Left colon (tissue), 2 donors: Measurements from ENCODE around the gene C1orf53. TPM values are rescaled to one million over a fixed set of nuclear protein-coding genes. Genes with fewer than 3 reads are reported as not detected.
"Not testable (repeated sequence)": the region's sequence is repeated elsewhere in the genome, so short reads cannot be mapped to it uniquely, and the experiment has no call there.

Experiments used
- ATAC-seq: fragments of 200-7000 bp; cut with Tn5 transposase; one replicate; pipeline ENCODE4 v1.9.1; 2020; ENCODE audit warnings: mild to moderate bottlenecking, moderate library complexity
- DNase-seq, 2 donors: peaks; one replicate each; pipeline ENCODE4 v3.0.0-alpha.2; 2020
- intact Hi-C, 2 donors: fragments of 100-400 bp; cut with DNase I in 1 of 2; cut with micrococcal nuclease in 1 of 2; formaldehyde crosslinking; loops; one replicate each; pipeline versions ENCODE4 v1.11.2 to v1.14.0; 2022; cut with DNase I, micrococcal nuclease
- long read RNA-seq: library from polyadenylated mRNA; unstranded; transcript quantifications from one replicate; pipeline ENCODE4 v2.0.0, GENCODE V29; 2021
- total RNA-seq, 2 donors: library from RNA; stranded (reverse); fragmentation: NEBNext Ultra II Directional; extraction: Animal tissue kit (Norgen Biotek cat#: 25700); gene quantifications; one replicate each; pipeline ENCODE4 v1.2.1, GENCODE V29; 2021
- donor health status: DM: no; HTN: no; CAD: no.
- donor health status: DM: yes; HTN: yes; CAD: no.

Gene C1orf53
- 1 to 10 TPM; 3.1 to 5.2 TPM for total RNA-seq
- long read RNA-seq, partial matches to known transcripts: 0 of 1 reads
- long read RNA-seq, other reads (novel, unspliced or antisense): 0 of 1 reads

DNA sequence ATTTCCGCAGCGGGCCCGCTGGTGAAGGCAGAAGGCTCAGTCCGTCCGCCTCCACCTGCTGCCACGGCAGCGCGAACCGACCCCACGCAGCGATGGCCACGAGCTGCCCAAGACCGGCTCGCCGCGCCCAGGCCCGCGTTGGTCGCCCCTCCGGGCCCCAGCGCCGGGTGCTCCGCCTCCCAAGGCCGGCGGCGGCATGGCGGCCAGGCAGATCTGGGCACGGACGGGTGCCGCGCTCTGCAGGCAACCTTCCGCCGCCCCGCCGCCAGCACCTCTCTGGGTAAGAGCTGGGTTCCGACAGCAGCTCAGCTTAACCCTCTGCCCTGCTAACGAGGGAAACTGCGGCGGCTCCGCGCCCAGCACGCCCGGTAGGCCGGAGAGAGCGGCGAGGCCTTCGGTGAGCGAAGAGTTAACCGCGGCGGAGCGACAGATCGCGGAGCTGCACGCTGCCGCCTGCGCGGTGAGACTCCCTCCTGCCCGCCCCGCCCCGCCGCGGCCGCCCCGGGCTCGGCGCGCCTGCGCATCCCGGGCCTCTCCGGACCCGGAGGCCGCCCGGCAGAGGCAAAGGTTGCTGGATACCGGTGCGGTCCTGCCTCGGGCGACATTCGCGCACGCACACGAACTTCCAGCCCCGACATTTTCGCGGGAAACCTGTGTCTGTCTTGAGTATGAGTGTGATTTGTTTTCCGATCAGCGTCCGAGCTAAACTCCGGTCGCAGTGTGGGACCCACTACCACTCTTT, at the start of gene C1orf53:
C1orf53 (plus strand) TSS at position 177 of the 742 bp plus-strand sequence; CDS start at position 197, 20 bp downstream.
- intact Hi-C loops: no loop called here
- peak; percentile 83 to 89 for DNase-seq
- ATAC-seq: peak; percentile 98

DNA sequence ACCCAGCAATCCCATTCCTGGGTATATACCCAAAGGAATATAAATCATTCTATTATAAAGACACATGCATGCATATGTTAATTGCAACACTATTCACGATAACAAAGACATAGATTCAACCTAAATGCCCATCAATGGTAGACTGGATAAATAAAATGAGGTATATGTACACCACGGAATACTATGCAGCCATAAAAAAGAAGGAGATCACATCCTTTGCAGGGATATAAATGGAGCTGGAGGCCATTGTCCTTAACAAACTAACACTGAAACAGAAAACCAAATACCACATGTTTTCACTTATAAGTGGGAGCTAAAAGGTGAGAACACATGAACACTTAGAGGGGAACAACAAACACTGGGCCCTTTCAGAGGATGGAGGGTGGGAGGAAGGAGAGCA, 46.7 kb upstream of the C1orf53 start:
- ATAC-seq, DNase-seq, intact Hi-C loops: not testable (repeated sequence)

DNA sequence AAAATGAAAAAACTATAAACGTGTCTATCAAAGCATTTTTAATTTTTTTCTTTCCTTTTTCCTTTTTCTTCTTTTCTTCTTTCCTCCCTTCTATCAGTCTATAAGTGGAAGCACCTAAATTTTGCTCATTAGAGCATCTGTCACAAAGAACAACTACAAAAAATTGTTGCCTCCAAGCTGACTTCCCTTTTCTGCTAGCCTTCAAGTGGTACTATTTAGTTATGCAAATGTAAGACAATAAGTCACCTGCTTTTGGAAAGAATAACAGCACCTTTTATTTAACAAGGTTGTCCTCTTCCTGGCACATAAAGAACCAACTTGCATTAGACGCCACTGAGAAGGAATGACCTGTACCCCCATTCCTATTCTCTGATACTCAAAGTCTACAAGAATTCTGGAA, 45.0 kb upstream of the C1orf53 start:
- intact Hi-C loops: no loop called here
- DNase-seq: no peak
- ATAC-seq: no peak

DNA sequence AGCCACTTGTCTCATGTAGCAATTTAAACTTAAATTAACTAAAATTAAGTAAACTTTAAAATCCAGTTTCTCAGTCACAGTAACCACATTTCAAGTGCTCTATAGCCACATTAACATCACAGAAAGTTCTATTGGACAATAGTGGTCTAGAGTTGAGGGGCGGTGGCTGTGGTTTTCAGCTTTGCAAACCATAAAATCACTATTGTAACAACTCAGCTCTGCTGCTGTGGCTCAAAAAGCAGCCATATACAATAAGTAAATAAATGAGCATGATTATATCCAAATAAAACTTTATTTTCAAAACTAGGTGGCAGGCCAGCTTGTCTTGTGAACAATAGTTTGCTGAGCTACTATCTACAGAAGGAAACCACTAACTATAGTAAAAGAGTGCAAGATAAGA, 43.4 kb upstream of the C1orf53 start:
- peak; percentile 23 to 34 for DNase-seq
- peak; percentile 93 for ATAC-seq
- intact Hi-C loops: no loop called here

DNA sequence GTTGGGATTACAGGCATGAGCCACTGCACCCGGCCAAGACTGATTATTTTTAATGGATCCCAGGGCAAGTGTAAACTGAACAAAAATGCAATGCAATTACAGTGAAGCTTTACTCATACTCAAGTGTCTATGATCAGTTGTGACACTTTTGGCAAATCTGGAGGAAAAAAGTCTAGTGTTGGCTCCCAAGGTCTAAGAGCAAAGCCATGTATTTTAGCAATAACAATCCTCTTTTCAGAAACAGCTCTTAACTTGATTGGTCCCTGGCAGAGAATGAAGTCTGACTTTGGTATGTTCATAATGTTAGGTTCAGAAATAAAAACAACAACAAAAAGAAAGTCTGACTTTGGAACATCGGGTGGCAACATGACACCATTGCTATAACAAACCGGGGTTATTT, 40.2 kb upstream of the C1orf53 start:
- ATAC-seq (no peak), DNase-seq (no peak)
- intact Hi-C loops: no loop called here

DNA sequence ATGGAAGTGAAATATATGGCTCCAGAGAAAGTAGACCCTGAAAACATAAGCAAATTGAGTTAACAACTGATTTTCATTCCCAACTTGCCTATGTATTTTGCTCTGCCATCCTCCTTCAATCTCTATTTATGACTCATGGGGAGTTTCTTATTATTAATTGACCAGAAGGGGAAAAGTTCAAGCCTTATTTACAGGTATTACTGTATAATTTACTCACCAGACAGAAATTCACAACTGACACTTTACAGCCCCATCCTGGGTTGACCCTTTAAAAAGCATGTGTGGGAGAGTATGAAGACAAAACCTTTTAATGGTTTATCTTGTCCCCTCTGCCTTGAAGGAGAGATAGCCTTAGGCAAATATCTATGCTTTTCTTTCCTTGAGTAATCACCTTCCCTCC, 39.8 kb upstream of the C1orf53 start:
- no peak for ATAC-seq
- no peak for DNase-seq
- intact Hi-C loops: no loop called here

DNA sequence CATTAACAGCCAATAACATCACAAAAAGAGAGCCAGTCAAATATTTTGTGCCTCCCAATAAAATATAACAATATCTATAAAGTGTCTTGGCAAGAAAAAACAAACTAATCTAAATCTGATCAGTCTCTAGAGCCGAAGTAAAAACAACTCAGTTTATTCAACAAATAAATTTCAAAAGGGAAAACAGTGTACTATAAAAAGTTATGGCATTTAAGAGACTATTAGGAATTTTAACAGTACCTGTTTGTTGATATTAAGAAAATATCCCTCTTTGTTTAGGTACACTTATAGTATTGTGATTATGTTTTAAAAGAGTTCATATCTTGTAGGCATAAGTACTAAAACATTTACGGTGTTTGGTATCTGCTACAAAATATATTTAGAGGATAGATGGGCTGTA, 36.6 kb upstream of the C1orf53 start:
- intact Hi-C loops: loop anchor here in 1 of 2 donors (5.0 kb wide), 1 partner anchor 249 kb away; no protein-coding TSS in a partner anchor
- DNase-seq (no peak), ATAC-seq (no peak)

DNA sequence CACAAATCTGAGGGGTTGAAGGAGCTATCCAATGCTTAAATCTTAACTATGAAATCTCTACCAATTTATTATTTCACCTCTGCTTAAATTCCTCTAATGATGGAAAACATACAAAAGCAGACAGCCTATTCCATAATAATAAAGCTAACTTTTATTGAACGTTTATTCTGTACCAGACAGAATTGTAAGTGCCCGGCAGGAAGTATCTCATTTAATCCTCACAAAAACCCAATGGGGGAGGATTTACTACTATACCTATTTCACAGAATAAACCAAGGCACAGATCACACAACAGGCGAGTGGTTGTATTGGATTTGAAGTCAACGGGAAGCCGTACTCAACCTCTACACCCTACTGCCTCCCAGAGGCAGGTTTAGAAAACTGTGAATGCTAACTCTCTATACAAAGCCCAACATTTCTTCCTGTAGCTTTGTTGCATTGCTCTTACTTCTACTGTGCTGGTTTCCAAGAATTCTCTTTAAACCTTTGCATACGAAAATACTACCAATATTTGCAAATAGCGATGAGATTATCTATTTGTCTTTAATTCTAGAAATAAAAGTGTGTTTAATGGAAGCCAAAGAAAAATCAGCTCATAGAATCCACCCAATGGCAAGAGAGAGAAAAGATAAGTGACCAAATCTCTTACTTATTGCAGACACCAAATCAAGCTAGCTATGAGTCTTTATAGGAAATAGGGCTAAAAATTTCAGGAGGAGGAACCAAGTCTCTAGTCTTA, 33.5 kb upstream of the C1orf53 start:
- DNase-seq (peak in 1 of 2 donors; percentile 20), ATAC-seq (peak; percentile 100)
- intact Hi-C loops: loop anchor here in 1 of 2 donors (5.0 kb wide), 1 partner anchor 252 kb away; no protein-coding TSS in a partner anchor

DNA sequence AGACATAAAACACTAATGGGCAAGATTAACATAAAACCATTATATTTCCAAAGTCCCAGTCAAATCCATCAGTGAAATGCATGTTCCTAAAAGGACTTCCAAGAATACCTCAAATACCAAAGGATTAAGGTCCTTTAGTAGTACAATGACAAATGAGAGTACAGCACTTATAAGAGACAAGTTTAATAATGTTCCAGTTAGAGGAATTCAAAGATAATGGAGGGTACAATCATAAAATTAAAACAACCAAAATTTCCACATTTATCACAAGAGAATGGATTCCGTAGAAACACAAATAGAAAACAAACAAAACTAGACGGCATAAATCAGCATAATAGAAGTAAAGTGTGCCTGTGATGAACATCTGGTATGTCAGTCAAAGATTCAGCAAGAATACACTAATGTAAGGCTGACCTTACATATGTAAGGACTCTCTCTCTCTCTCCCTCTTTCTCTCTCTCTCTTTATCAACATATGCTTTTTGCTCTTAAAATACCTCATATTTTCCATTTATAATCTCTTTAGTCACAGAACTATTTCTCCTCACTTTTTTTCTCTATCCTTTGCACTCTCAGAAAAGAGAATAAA, 32.8 kb upstream of the C1orf53 start:
- no peak for ATAC-seq
- no peak for DNase-seq
- intact Hi-C loops: loop anchor here in 1 of 2 donors (5.0 kb wide), 1 partner anchor 252 kb away; no protein-coding TSS in a partner anchor

DNA sequence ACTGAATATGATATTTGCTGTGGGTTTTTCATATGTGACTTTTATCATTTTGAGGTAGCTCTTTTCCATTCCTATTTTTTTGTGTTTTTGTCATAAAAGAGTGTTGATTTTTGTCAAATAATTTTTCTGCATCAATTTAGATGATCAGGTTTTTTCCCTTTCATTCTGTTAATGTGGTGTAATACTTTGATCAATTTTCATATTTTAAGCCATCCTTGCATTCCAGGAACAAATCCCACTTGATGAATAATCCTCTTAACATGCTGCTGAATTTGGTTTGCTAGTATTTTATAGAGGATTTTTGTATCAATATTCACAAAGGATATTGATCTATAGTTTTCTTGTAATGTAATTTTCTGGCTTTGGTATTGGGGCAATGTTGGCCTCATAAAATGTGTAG, 25.5 kb upstream of the C1orf53 start:
- DNase-seq (no peak), ATAC-seq (no peak)
- intact Hi-C loops: no loop called here

DNA sequence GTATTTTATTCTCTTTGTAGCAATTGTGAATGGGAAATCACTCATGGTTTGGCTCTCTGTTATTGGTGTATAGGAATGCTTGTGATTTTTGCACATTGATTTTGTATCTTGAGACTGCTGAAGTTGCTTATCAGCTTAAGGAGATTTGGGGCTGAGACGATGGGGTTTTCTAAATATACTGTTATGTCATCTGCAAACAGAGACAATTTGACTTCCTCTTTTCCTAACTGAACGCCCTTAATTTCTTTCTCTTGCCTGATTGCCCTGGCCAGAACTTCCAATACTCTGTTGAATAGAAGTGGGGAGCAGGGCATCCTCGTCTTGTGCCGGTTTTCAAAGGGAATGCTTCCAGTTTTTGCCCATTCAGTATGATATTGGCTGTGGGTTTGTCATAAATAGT, 22.0 kb upstream of the C1orf53 start:
- DNase-seq, intact Hi-C loops: not testable (repeated sequence)

DNA sequence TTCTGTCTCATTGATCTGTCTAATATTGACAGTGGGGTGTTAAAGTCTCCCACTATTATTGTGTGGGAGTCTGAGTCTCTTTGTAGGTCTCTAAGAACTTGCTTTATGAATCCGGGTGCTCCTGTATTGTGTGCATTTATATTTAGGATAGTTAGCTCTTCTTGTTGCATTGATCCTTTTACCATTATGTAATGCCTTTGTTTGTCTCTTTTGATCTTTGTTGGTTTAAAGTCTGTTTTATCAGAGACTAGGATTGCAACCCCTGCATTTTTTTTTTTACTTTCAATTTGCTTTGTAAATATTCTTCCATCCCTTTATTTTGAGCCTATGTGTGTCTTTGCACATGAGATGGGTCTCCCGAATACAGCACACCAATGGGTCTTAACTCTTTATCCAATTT, 20.2 kb upstream of the C1orf53 start:
- ATAC-seq, intact Hi-C loops, DNase-seq: not testable (repeated sequence)

More for the DNA sequence above, 22.0 kb upstream of the C1orf53 start:
- not testable (repeated sequence) for ATAC-seq

DNA sequence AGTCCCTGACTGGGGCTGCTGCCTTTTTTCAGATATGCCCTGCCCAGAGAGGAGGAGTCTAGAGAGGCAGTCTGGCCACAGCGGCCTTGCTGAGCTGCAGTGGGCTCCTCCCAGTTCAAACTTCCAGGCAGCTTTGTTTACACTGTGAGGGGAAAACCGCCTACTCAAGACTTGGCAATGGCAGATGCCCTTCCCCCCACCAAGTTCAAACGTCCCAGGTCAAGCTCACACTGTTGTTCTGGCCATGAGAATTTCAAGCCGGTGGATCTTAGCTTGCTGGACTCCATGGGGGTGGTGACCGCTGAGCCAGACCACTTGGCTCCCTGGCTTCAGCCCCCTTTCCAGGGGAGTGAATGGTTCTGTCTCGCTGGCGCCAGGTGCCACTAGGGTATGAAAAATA, 18.3 kb upstream of the C1orf53 start:
- DNase-seq: peak; percentile 38 to 49
- peak; percentile 89 for ATAC-seq
- intact Hi-C loops: no loop called here

DNA sequence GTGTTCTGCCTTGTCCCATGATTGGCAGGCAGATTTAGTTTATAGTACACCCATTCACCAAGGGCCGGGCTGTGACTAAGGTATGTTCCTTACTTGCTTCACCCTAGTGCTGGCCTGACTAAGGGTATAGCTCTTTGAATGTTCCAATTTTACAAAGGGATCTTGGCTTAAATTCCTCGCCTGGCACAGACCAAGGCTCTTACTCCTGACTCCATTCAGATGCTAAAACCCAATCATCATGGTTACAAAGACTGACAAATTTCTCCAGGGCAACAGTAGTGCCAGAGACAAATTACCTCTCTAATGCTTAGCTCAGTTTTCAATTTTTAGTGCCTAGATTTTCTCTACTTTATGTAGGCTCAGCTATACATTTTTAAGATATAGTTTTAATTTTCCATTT, 11.5 kb upstream of the C1orf53 start:
- DNase-seq (no peak), ATAC-seq (no peak)
- intact Hi-C loops: no loop called here

DNA sequence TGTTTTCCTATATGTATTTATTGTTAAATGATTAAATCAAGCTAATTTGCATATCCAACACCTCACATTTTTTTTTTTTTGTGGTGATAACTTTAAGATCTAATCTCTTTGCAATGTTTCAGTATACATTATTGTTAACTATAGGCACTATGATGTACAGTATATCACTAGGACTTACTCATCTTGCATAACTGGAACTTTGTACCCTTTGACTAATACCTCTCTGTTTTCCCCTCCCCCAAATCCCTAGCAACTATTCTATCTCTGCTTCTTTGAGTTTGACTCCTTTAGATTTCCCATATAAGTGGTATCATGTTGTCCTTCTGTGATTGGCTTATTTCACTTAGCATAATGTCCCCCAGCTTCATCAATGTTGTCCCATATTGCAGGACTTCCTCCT, 9.7 kb upstream of the C1orf53 start:
- intact Hi-C loops: no loop called here
- no peak for DNase-seq
- ATAC-seq: no peak

DNA sequence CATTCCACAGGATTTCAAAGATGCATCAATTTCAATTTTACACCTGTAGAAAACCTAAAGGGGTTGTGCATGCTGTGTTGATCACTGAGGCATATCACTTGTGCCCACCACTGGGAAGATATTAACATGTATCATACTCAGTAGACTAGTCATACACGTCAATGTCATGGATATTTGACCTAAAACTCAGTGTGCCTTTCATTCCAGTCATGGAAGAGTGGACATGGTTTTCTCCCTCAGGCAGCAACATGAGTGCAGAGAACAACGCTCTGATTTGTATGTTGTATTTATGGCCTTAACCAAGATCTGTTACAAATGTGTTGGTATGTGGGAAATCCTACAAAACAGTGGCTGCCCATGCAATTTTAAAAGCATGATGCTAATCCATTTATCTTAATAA, 6.1 kb upstream of the C1orf53 start:
- no peak for ATAC-seq
- intact Hi-C loops: no loop called here

DNA sequence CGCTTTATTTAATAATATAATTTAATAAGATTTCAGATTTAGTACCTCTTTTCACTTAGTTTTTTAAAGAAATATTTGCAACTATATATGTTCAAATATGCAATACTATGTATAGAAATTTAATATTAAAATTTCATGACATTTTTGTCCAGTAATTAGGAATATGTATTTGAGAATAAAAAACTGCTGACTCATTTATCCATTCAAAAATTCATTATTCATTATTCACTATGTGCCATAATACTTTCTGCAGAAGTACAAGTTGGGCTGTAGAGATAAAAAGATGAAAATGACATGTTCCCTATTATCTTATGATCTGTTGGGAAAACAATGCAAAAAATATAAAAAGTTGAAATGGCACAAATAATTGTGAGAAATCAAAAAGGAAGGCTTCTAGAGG, 3.4 kb upstream of the C1orf53 start:
- intact Hi-C loops: no loop called here
- DNase-seq: no peak
- no peak for ATAC-seq

More for the DNA sequence above, 6.1 kb upstream of the C1orf53 start:
- no peak for DNase-seq

DNA sequence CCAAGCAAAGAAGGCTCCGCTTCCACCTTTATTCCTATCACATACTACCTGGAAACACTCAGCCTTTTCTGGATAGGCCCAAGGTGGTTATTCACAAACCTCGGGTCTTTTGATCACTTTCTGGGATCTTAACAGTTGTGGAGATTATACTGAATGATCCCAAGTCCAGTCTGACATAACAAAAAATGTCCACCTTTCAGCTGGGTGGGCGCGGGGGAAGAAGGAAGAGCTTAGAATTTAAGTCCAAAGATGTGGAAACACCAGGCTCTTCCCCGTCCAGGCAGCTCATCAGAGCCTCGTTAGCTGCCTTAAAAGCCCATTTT, 338 bp upstream of the C1orf53 start:
- intact Hi-C loops: no loop called here

DNA sequence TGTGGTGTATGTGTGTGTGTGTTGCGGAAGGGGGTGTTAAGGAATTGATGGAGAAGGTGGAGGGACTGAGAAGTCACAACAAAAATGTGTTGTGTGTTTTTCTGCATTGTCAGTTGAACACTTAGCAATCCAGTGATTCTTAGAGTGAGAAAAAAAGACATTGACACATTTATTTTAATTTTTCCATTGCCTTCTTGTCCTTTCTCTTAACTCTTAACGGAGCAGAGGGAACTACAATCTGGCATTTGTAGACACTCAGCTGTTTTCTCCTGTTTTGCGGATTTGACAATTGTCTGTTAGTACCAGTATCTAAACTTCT, 725 bp downstream of the C1orf53 start:
- ATAC-seq: no peak

More for the DNA sequence above, 338 bp upstream of the C1orf53 start:
- DNase-seq (no peak), ATAC-seq (no peak)

More for the DNA sequence above, 725 bp downstream of the C1orf53 start:
- DNase-seq: no peak
- intact Hi-C loops: no loop called here
